ES-I3 (cell line): ENCODE measurements around the gene FGR.

ENCODE experiments used
- H3K36me3 ChIP-seq: 2 replicates; pipeline ENCODE4 v1.6.1; 2013; ENCODE audit warnings: mild to moderate bottlenecking, low read length, control low read depth, moderate library complexity; ENCODE audit not compliant: insufficient read depth
- H3K4me1 ChIP-seq: 2 replicates; pipeline ENCODE4 v1.6.1; 2013; ENCODE audit warnings: mild to moderate bottlenecking, control low read depth, low read length; ENCODE audit not compliant: insufficient read depth
- H3K9ac ChIP-seq: 2 replicates; pipeline ENCODE4 v1.6.1; 2013; ENCODE audit warnings: low read depth, mild to moderate bottlenecking, low read length, moderate library complexity
- H3K9me3 ChIP-seq: 2 replicates; pipeline ENCODE4 v1.6.1; 2013; ENCODE audit warnings: mild to moderate bottlenecking, low read length, moderate library complexity; ENCODE audit not compliant: control insufficient read depth, insufficient read depth

FGR gene

DNA sequence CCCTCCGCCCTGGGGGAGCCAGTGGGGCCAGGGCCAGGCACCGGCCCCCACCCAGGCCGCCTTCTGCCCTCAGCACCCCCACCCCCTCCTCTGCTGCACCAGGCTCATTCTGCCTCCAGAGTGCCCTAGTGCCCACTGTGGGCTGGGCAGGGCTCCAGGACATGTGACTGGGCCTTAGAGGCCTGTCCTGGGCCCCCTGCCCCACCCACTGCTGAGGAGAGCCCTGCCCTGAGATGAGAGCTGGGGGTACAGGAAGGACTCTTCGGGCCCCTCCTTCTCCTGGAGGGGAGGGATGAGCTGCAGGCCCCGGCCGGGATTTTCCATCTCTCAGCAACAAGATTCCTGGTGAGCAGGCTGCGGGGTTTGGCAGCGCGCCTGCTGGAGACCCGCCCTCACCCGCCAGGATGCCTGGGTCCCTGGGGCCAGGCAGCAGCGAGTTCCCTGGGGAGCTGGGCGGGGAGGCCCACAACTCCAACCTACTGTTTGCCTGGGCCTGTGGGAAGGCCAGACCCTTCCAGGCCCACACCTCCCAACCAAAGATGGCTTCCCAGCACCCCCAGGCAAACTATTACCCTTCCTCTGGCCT lies 45.1 kb downstream of the FGR start:
- H3K36me3 ChIP-seq: no peaks in the 10 kb centered on the region
- H3K4me1 ChIP-seq: peaks cover 34% of the 10 kb centered on the region
- H3K9ac ChIP-seq: no peak overlapping the region
- H3K9me3 ChIP-seq: no peaks in the 10 kb centered on the region

DNA sequence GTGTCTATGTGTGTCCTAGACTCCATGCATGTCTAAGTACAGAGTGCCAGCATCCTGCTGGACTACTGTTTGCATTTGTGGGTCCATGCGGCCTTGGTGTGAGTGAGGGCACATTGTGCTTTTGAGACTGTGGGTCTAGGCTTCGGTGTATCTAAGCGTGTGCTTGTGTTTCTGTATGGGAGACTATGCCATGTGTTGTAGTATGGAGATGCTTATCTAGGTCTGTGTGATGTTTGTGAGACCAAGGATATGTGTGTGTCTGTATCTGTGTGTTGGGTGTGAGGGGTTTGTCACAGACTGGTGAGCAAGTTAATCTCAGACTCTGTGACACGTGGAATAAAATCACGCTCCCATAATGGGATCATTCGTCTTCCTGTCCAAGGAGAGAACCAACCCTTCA lies 45.5 kb downstream of the FGR start:
- Histone ChIP-seq H3K36me3 (no peaks in the 10 kb centered on the region), H3K9ac (no peak overlapping the region), H3K9me3 (no peaks in the 10 kb centered on the region), H3K4me1 (peaks cover 29% of the 10 kb centered on the region)

DNA sequence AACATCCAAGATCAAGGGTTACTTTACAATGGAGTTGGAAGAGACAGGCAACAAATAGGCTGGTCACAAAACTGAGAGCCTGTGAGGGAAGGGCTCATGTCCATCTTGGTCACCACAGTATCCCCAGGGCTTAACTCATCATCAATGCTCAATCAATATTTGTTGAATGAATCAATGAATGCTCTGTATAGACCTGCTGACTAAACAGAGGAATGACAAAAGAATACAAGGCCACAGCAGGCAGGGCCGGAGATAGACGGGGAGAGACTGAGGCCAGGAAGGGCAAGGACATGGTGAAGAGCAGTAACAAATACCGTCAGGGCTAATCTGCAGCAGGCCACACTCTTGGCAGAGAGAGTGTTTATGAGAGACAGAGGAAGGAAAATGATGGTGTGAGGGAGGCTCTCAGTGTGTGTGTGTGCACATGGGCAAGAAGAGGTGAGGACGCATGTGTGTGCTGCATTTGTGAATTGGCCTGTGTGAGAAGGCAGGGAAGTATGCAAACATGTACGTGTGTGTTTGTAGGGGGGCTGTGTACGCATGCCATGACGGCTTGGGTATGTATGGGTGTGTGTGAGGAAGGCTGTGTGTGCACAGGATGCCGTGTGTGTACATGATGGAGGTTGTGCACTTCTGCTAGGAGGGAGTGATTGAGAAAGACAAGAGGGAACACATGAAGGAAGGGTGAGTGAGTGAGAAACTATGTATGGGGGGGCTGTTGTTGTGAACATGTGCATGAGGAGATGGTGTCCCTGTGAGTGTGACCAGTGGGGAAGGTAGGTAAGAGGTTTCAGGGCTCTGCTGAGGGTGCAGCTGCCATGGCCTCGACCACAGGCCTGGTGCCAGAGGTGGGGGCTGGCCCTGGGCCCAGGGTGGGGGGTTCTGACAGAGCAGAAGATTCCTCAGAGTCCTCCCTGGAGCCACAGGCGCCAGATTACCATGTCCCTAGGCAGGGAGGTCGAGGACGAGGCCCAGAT lies 46.4 kb downstream of the FGR start:
- peaks cover 20% of the 10 kb centered on the region for H3K4me1 ChIP-seq
- no peaks in the 10 kb centered on the region for H3K36me3 ChIP-seq
- H3K9me3 ChIP-seq: no peaks in the 10 kb centered on the region
- H3K9ac ChIP-seq: no peak overlapping the region

DNA sequence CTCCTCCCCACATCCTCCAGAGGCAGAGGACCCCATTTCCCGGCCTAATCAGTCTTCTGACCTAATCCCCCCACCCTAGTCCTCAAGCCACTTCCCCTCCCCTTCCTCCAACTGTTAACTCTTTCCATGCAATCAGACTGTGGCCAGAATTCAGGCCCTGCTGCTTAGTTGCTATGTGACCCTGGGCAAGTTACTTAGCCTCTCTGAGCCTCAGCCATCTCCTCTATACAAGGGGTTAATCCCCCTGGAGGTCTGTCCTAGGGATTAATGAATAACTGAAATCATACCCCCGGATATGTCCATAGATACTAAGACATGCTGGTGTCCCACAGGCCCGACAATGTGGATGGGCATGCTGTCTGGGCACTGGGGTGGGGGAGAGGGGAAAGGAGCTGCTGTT lies 49.3 kb downstream of the FGR start:
- H3K9me3 ChIP-seq: no peaks in the 10 kb centered on the region
- H3K9ac ChIP-seq: no peak overlapping the region
- peaks cover 9% of the 10 kb centered on the region; the same call in 1 of the 2 replicates for H3K4me1 ChIP-seq
- no peaks in the 10 kb centered on the region for H3K36me3 ChIP-seq

DNA sequence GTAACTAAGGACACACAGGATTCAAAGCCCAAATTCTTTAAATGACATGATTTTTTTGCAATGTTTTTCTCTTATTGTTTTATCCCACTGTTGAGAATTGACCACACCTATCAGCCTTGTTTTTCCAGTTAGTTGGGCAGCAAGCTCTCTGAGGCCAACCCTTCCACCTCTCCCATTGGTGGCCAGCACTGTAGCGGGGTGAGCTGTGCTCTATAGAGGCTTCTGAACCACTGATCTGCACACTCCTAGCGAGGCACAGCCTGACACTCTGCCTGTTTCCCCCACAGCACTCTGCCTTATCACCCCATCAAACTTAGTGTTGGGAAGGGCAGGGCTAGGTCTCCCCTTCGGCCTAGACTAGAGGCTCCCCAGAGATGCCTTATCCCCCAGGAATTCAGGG lies 50.5 kb downstream of the FGR start:
- Histone ChIP-seq H3K9ac (no peak overlapping the region), H3K36me3 (no peaks in the 10 kb centered on the region), H3K9me3 (no peaks in the 10 kb centered on the region), H3K4me1 (no peaks in the 10 kb centered on the region)

DNA sequence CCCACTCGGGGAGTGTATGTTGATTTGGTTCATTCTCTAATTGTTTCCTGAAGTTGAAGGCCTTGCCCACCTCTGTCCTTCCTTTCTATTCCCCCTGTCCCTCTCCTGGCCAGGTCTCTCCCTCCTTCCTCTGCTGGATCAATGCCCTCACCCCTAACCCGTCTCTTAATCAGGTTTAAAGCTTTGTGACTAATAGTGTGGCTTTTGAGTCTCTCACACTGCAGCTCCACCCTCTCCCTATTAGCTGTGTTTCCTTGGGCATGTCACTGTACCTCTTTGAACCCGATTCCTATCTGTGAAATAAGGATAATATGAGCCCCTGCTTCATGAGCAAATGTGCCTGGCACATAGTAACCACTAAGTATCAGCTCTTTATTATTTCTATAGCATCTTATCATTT lies 51.5 kb downstream of the FGR start:
- H3K9me3 ChIP-seq: no peaks in the 10 kb centered on the region
- H3K9ac ChIP-seq: no peak overlapping the region
- no peaks in the 10 kb centered on the region for H3K36me3 ChIP-seq
- H3K4me1 ChIP-seq: no peaks in the 10 kb centered on the region

DNA sequence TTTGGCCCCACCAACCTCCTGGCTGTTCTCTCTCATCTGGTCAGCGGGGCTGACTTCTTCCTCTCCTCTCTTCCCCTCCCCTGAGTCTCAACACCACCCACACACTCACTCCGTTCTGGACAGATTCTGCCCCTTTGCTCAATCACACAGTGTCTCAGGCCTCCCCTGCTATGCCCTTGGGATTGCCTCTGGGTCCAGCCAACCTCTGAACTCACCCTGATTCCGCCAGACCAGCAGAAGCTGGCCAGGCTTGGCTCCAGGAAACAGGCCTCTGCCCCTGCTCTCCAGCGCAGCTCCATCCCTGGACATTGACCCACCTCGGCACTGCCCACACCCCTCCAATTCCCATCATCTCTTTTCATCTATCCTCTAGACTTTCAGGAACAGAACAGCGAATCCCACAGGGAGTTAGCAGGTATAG lies 53.2 kb downstream of the FGR start:
- Histone ChIP-seq H3K4me1 (no peaks in the 10 kb centered on the region; the same call in 1 of the 2 replicates), H3K36me3 (no peaks in the 10 kb centered on the region), H3K9me3 (no peaks in the 10 kb centered on the region), H3K9ac (no peak overlapping the region)

DNA sequence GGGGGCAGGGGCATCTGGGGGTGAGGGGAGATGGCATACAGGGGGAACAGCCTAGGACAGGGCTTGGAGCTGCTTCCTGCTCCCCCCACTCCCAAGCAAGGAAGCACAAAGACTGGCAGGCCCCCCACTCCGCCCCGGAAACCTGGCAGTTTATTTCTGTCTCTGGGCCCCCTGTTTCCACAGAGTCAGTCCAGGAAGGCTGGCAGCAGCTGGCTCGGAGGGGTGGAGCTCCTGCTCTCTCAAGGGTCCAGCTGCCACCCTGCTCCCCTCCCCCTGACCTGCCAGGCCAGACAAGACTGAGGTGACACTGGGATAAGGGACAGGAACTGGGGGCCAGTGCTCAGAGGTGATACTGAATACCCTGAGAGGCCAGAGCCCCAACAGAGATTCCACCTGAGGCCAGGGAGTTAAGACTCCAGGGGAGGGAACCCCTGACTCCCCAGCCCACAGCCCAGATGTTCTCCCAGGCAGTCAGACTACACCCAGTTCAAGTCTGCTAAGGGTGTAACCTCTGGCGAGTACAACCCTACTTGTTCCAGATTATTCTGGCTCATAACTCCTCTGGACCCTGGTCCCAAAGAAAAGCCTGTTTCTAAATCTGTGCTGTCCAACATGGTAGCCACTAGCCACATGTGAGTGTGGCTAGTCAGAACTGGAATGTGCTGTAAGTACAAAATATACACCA lies 57.3 kb downstream of the FGR start:
- Histone ChIP-seq H3K4me1 (peaks cover 20% of the 10 kb centered on the region), H3K9me3 (no peaks in the 10 kb centered on the region), H3K36me3 (no peaks in the 10 kb centered on the region), H3K9ac (no peak overlapping the region)

DNA sequence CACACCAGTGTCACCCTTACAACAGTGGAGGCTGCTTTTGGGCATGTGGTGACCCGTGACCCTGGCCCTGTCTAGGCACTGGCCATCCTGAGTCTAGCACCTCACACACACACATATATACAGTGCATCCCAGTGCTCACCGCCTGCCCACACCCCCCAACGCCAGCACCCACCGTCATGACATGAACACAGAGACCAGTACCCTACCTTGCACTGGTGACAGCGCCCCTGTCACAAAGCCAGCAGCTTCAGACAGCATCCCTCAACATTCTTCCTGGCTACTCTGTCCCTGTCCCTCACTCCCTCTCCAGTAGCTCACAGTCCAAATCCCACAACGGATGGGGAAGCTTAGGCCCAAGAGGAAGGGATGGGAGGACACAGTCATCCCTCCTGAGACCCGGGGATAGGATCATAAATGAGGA lies 58.2 kb downstream of the FGR start:
- H3K4me1 ChIP-seq: peaks cover 25% of the 10 kb centered on the region
- H3K36me3 ChIP-seq: no peaks in the 10 kb centered on the region
- no peak overlapping the region for H3K9ac ChIP-seq
- no peaks in the 10 kb centered on the region for H3K9me3 ChIP-seq

DNA sequence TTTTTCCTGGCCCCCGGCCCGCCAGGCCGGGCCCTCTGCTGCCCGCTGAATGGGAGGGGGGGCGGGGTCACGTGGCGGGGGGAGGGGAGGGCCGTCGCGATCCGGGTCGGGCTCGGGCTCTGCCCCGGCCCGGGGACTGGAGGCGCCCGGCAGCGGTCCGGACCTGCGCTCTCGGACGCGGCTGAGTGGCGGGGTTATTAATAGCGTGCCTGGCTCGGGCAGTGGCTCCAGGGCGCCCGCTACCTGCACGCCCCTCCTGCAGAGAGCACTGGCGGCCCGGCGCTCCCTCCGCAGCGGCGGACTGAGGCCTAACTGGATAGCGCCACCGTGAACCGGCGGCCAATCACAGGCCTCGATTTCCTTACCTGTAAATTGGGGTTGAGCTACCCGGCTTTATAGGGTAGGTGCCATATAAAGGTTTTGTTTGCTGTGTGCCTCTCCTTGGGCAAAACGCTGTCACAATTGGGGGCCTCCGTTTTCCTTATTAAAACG lies 59.1 kb downstream of the FGR start:
- no peaks in the 10 kb centered on the region for H3K9me3 ChIP-seq
- H3K4me1 ChIP-seq: peaks cover 30% of the 10 kb centered on the region
- H3K9ac ChIP-seq: peak overlapping the region; percentile 60; the same call in 1 of the 2 replicates
- H3K36me3 ChIP-seq: no peaks in the 10 kb centered on the region

DNA sequence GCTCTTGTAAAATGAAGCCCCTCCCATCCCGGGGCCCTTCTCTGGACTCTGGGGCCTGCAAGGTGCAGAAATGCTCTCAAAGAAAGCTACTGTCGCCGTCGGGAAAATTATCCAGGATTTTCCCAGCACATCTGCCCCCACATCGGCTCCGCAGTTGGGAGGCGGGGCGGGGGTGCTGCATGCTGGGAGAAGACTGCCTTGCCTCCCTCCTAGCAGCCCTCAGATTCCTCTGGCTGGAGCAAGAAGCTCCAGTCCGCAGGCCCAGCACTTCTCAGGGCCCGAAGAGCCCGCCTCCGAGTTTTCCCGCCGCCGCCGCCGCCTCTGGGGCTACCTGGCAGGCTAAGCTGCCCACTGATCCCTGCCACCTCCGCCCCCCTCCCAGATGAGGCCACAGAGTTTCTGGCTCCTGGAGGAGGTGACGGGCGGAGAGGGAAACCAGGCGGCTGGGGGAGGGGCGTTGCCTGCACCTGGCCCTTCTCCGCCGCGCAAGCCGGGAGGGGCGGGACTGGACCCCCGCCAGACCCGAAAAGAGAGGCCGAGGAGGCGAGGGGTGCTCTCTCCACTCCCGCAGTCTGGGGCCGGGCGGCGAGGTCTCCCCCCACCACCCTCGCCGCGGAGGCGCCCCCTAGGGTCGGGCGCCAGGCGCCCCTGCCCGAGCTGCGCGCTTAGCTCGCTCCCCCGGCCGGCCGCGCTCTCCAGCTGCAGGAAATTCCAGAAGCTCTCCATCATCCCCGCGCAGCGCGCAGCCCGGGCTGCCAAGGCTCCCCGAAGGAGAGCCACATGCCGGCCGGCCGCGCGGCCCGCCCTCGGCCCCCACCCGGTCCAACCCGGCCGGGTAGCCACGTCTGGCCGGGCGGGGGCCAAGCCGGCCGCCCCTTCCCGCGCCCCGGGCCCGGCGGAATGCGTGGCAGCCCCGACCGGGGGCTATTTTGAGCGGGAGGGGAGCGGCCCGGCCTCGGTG lies 59.8 kb downstream of the FGR start:
- H3K9ac ChIP-seq: peak overlapping the region; percentile 60
- peaks cover 36% of the 10 kb centered on the region for H3K4me1 ChIP-seq
- no peaks in the 10 kb centered on the region for H3K9me3 ChIP-seq
- H3K36me3 ChIP-seq: no peaks in the 10 kb centered on the region

DNA sequence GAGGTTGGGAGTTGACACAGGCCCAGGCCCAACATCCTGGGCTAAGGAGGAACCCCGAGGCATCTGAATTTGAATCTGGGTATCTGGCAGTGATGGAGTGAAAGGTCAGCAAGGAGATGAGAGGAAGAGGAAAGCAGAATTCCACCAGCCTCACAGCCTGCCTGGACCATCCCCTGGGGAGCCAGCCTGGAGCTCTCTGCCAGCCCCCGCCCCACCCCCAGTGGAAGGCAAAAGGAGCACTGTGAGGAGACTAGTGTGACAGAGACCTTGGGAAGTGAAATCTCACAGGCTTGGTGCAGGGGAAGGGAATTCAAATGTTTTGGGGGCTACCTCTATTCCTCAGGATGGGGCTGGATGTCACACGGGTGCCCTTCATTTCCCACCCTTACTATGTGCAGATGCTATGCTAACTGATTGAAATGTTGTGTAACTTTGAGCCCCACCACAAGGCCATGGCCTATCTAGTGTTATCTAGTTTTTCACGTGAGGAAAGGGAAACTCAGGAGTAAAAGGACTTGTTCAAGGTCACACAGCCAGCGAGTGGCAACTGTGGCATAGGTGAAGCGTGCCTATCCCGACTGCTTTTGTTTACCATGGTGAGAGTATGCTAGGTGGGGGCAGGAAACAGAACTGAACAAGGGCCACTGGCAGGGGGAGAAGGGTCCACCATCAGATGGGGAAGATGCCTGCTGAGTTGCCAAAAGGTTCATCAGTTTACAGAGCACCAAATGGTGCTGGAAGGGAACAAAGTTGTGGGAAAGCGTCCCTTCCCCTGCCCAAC lies 60.8 kb downstream of the FGR start:
- Histone ChIP-seq H3K4me1 (peaks cover 46% of the 10 kb centered on the region), H3K9ac (peak overlapping the region; percentile 60), H3K36me3 (no peaks in the 10 kb centered on the region), H3K9me3 (no peaks in the 10 kb centered on the region)
